Pancreas (tissue), 10 donors: Measurements from ENCODE around the gene ITGA2. TPM values are rescaled to one million over a fixed set of nuclear protein-coding genes. Genes with fewer than 3 reads are reported as not detected.

Source experiments
- ATAC-seq, 4 donors: fragments of 200-7000 bp; cut with Tn5 transposase; one replicate each; pipeline versions ENCODE4 v1.8.0 to v1.9.1; 2020; ENCODE audit warnings: mild to moderate bottlenecking in 4 of 4, moderate library complexity in 4 of 4
- DNase-seq, 6 donors: peaks; one replicate each; pipeline ENCODE4 v3.0.0-alpha.2; 2020
- FAIRE-seq: peaks from 2 replicates; lab custom pipeline; 2012; peaks lifted over from hg19 to GRCh38; lab: Jason Lieb, UNC
- H3K27ac ChIP-seq, 4 donors: fragments of 200-600 bp; sonication (generic); 1 replicate in 3 of 4; 2 replicates in 1 of 4; pipeline versions ENCODE4 v1.5.0 to v1.8.0; 2020
- H3K27me3 ChIP-seq, 4 donors: fragments of 200-600 bp; one replicate each; pipeline ENCODE4 v1.8.0; 2021
- H3K36me3 ChIP-seq, 3 donors: fragments of 200-600 bp; sonication (generic) in 1 of 3; one replicate each; pipeline versions ENCODE4 v1.5.0 to v1.8.0; 2020 to 2021
- H3K4me1 ChIP-seq, 3 donors: fragments of 200-600 bp; one replicate each; pipeline ENCODE4 v1.8.0; 2021
- H3K4me3 ChIP-seq, 4 donors: fragments of 200-600 bp; sonication (generic) in 2 of 4; one replicate each; pipeline versions ENCODE4 v1.5.0 to v1.8.0; 2020 to 2021
- H3K9me3 ChIP-seq, 4 donors: fragments of 200-600 bp; one replicate each; pipeline ENCODE4 v1.8.0; 2021
- CTCF ChIP-seq, 4 donors: fragments of 200-600 bp; sonication (generic) in 3 of 4; IDR thresholded peaks; one replicate each; pipeline versions ENCODE4 v1.5.0 to v1.8.0; 2021; ENCODE audit warnings: antibody characterized with exemption in 4 of 4
- WGBS, 2 donors: extraction: QIAGEN DNeasy Blood & Tissue Kit; methylation state at CpG; one replicate each; pipeline ENCODE4 v1.1.7; 2013; 5-methylcytosine and 5-hydroxymethylcytosine counted together
- intact Hi-C, 3 donors: fragments of 100-400 bp; cut with DNase I; formaldehyde crosslinking; loops; one replicate each; pipeline versions ENCODE4 v1.11.1 to v1.14.2; 2022
- polyA plus RNA-seq, 2 donors: library from polyadenylated mRNA; stranded (reverse); fragments of 200-250 nt; gene quantifications; one replicate each; pipeline ENCODE4 v1.2.3, GENCODE V29; 2013
- total RNA-seq, 6 donors: library from RNA; stranded (reverse); fragmentation: NEBNext Ultra II Directional in 4 of 6; extraction: Animal tissue kit (Norgen Biotek cat#: 25700) in 4 of 6; gene quantifications; one replicate each; pipeline versions ENCODE4 v1.2.1 to v1.2.4, GENCODE V29; 2021 to 2023
- donor health status: healthy with polysubstance abuse.
- donor health status: DM: no; HTN: no; CAD: no; lungs with moderate emphysema.
- donor health status: DM: no; HTN: no; CAD: no.
- donor health status: control.
- donor health status: control.
- donor health status: Bipolar disorder and iron deficiency.
- donor health status: DM: yes; HTN: yes; CAD: no.
- donor health status: DM: no; HTN: no; CAD: no.
- donor health status: DM: no; HTN: no; CAD: no.
- donor health status: DM: yes; HTN: yes; CAD: no.

The ITGA2 gene
- total and polyA plus RNA-seq, 8 donors = 0.30 to 12.6 (median 1.5) TPM

GRCh38 chr5:53035868-53036381 lies 46.8 kb downstream of the ITGA2 start:
- DNase-seq (no peak), ATAC-seq (no peak), FAIRE-seq (no peak)
- no peak overlapping the region for H3K4me3 ChIP-seq
- WGBS, 2 donors = 54 to 57% methylated on average over 2 of the region's 2 CpGs
- no peaks in the 10 kb centered on the region for H3K27me3 ChIP-seq
- no peaks in the 10 kb centered on the region for H3K36me3 ChIP-seq
- TF ChIP-seq CTCF (IDR thresholded peaks at IDR 0.05) = no peak
- no peak overlapping the region for H3K27ac ChIP-seq
- intact Hi-C loops = no loop called here
- H3K9me3 ChIP-seq = no peaks in the 10 kb centered on the region
- H3K4me1 ChIP-seq = peaks cover 0 to 17% (median 5%) of the 10 kb centered on the region in 3 donors

GRCh38 chr5:53037141-53037859 lies 48.1 kb downstream of the ITGA2 start:
- TF ChIP-seq CTCF (IDR thresholded peaks at IDR 0.05) = no peak
- FAIRE-seq (no peak), DNase-seq (no peak), ATAC-seq (peak in 3 of 4 donors; percentile 30 to 63 (median 42))
- intact Hi-C loops = no loop called here
- Histone ChIP-seq H3K27me3 (no peaks in the 10 kb centered on the region), H3K4me3 (no peak overlapping the region), H3K27ac (no peak overlapping the region), H3K4me1 (peaks cover 0 to 13% (median 9%) of the 10 kb centered on the region in 3 donors), H3K9me3 (no peaks in the 10 kb centered on the region), H3K36me3 (no peaks in the 10 kb centered on the region)
- WGBS, 2 donors = 86 to 89% methylated on average over 3 of the region's 3 CpGs

DNA sequence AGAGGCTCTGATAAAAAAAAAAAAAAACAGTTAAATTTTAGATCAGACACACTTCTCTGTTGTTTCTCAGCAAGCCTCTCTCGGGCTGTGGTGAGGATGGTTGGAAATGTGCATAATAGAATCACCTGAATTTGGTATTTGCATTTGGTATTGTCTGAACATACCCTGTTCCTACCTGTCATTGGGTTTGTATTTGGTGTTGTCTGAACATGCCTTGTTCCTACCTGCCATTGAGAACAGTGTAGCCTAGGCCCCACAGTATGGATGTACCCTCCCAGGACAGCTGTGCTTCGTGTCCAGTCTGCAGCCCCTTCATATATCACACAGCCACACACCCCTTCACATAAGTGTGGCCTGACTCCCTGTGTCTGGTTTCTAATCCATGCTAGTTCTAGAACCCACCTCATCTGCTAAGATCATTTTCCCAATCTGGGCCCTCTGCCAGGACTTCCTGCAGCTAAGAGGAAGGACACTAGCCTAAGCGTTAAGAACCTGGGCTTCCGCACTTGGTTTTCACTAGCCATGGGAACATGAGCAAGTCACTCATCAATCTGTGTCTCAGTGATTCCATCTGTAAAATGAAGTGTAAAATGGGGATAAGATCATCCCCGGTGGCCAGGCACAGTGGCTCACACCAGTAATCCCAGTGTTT lies 49.2 kb downstream of the ITGA2 start:
- H3K9me3 ChIP-seq = no peaks in the 10 kb centered on the region
- no peak overlapping the region for H3K27ac ChIP-seq
- peaks cover 0 to 13% (median 5%) of the 10 kb centered on the region in 3 donors for H3K4me1 ChIP-seq
- ATAC-seq (no peak), FAIRE-seq (no peak), DNase-seq (no peak)
- H3K36me3 ChIP-seq = no peaks in the 10 kb centered on the region
- TF ChIP-seq CTCF (IDR thresholded peaks at IDR 0.05) = no peak
- no peak overlapping the region for H3K4me3 ChIP-seq
- intact Hi-C loops = no loop called here
- H3K27me3 ChIP-seq = no peaks in the 10 kb centered on the region
- 68 to 73% methylated on average over 5 of the region's 5 CpGs for WGBS, 2 donors

DNA sequence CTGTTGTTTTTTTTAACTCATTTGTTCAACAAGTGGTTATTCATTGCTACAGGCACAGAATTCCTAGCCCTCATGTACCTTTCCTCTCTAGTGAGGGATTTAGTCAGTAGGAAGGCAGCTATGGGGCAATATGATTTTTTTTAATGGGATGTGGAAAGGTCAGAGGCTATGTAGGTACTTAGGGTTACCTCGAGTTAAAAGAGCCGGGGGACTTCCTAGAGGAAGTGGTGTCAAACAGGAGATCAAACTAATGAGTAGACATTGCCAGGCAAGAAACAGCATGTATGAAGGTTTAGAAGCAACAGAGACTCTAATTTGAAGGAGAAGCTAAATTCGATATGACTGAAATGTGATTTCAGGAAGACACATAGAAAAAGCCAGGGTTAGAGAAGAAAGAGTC lies 50.7 kb downstream of the ITGA2 start:
- no peaks in the 10 kb centered on the region for H3K27me3 ChIP-seq
- FAIRE-seq (no peak), DNase-seq (no peak), ATAC-seq (no peak)
- no peak for TF ChIP-seq CTCF (IDR thresholded peaks at IDR 0.05)
- no peaks in the 10 kb centered on the region for H3K9me3 ChIP-seq
- H3K36me3 ChIP-seq = no peaks in the 10 kb centered on the region
- peaks cover 0 to 13% (median 5%) of the 10 kb centered on the region in 3 donors for H3K4me1 ChIP-seq
- H3K4me3 ChIP-seq = no peak overlapping the region
- 87 to 92% methylated on average over 3 of the region's 3 CpGs for WGBS, 2 donors
- intact Hi-C loops = no loop called here
- H3K27ac ChIP-seq = no peak overlapping the region
